RWPE1 (cell line): ENCODE data around the gene FAM24A.

ENCODE experiments used
- CTCF ChIA-PET: fragments of 350-600 bp; sonication (Branson Sonifier 250); formaldehyde crosslinking; extraction: SDS; loops from one replicate; lab custom pipeline; 2021; lab: Yijun Ruan, JAX
- POLR2A ChIA-PET: fragments of 400-600 bp; formaldehyde crosslinking; extraction: SDS; loops from one replicate; lab custom pipeline; 2020; ENCODE audit warnings: antibody characterized with exemption; ENCODE audit not compliant: low non-redundant PET; lab: Yijun Ruan, JAX
- DNase-seq: peaks from one replicate; pipeline ENCODE4 v3.0.0; 2012; ENCODE audit warnings: low spot score
- H3K27ac ChIP-seq: fragments of 450-650 bp; 2 replicates; pipeline ENCODE4 v1.5.1; 2017
- TF ChIP-seq, protein P1 (sequence below): fragments of 450-650 bp; conservative IDR thresholded peaks from 2 replicates; pipeline ENCODE4 v1.5.1; 2017; ENCODE audit warnings: low read depth, mild to moderate bottlenecking

Gene FAM24A

GRCh38 chr10:122931088-122931906, 20.9 kb downstream of the FAM24A start:
- no peak overlapping the region for H3K27ac ChIP-seq
- ChIA-PET POLR2A (no interaction called here), CTCF (no interaction called here)
- DNase-seq, result no peak
- TF ChIP-seq, protein P1, sequence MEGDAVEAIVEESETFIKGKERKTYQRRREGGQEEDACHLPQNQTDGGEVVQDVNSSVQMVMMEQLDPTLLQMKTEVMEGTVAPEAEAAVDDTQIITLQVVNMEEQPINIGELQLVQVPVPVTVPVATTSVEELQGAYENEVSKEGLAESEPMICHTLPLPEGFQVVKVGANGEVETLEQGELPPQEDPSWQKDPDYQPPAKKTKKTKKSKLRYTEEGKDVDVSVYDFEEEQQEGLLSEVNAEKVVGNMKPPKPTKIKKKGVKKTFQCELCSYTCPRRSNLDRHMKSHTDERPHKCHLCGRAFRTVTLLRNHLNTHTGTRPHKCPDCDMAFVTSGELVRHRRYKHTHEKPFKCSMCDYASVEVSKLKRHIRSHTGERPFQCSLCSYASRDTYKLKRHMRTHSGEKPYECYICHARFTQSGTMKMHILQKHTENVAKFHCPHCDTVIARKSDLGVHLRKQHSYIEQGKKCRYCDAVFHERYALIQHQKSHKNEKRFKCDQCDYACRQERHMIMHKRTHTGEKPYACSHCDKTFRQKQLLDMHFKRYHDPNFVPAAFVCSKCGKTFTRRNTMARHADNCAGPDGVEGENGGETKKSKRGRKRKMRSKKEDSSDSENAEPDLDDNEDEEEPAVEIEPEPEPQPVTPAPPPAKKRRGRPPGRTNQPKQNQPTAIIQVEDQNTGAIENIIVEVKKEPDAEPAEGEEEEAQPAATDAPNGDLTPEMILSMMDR, result no peak

DNA sequence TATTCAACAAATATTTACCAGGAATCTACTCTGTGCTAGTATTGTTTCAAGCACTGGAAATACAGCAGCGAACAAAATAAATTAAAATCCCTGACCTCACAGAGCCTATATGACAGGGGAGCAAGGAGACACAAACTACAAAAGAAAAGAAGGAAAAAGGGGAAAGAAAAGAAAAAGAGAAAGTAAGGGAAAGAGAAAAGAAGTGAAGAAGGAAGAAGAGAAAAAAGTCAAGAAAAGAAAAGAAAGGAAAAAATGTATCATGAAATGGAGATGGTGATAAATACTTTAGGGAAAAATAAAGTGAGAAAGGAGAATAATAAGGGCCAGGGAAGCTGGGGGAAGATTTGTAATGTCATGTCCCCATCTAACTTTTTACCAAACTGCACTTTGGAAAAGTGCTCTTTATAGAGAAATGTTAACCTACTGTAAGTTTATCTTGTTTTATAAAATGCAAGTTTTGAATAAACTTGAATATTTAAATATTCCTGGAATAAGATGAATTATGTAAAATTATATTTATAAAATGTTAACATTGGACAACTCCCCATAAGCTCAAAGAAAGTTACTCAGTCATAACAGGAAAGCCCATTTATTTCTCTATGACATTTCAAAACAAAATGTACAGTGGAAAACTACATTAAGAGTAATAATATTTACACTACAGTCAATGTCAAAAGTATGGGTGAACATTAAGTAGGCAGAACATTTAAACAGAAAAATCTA, 28.9 kb downstream of the FAM24A start:
- TF ChIP-seq, protein P1, result no peak
- CTCF ChIA-PET, result no interaction called here
- no peak for DNase-seq
- no peak overlapping the region for H3K27ac ChIP-seq
- POLR2A ChIA-PET, result no interaction called here

DNA sequence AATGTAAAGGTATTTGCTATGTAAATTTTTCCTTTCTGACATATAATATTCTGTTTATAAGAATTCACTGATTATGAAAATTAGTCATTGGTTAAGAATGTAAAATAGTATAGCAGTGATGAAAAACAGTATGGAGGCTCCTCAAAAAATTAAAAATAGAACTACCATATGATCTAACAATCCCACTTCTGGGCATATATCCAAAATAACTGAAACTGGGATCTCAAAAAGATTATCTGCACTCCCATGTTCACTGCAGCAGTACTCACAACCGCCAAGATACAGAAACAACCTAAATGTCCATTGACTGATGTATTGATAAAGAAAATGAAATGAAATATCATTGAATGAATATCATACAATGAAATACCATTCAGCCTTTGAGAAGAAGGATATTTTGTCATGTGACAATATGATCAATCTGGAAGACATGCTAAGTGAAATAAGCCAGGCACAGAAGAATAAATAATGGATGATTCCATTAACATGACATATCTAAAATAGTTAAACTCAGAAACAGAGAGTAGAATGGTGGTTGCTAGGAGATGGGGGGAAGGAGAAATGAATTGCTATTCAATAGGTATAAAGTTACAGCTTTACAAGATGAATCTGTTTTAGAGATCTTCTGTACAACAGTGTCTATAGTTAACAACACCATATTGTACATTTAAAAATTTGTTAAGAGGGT, 29.6 kb downstream of the FAM24A start:
- no peak overlapping the region for H3K27ac ChIP-seq
- TF ChIP-seq, protein P1, result no peak
- CTCF ChIA-PET, result no interaction called here
- DNase-seq, result no peak
- POLR2A ChIA-PET, result no interaction called here

DNA sequence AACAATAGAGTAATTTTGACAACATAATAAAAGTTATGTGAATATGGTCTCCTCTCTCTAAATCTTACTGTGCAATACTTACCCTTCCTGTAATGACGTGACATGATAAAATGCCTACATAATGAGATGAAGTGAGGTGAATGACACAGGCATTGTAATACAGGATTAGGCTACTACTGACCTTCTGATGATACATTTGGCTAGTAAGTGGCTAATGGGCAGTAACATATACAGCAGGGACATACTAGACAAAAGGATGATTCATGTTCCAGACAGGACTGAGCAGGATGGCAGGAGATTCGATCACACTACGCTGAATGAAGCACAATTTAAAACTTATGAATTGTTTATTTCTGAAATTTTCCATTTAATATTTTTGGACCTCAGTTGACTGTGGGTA, 38.9 kb downstream of the FAM24A start:
- POLR2A ChIA-PET, result no interaction called here
- no peak overlapping the region for H3K27ac ChIP-seq
- DNase-seq, result no peak
- CTCF ChIA-PET, result no interaction called here
- TF ChIP-seq, protein P1, result no peak

GRCh38 chr10:122953902-122954730, 43.7 kb downstream of the FAM24A start, which contains the start of gene C10orf88:
C10orf88 (minus strand) TSS chr10:122954227; CDS start chr10:122954178, 49 bp downstream.
- ChIA-PET POLR2A (interaction anchor here (0.5 to 0.8 kb wide), 4 partner anchors 26 to 1135 kb away, joined by 3 to 4 read pairs (median 3); partner anchors contain the start of gene PSTK), CTCF (interaction anchor here (0.6 kb wide), 2 partner anchors 36 to 190 kb away, joined by 4 read pairs; no protein-coding TSS in a partner anchor)
- TF ChIP-seq, protein P1, result no peak

More at GRCh38 chr10:122953902-122954730, 43.7 kb downstream of the FAM24A start, which contains the start of gene C10orf88:
- H3K27ac ChIP-seq, result peak within 1 kb of the TSS; percentile 80
- peak; percentile 99 for DNase-seq
